Smooth muscle cell (in vitro differentiated cells): Measurements from ENCODE around the gene SLC12A3. TPM values are rescaled to one million over a fixed set of nuclear protein-coding genes. Genes with fewer than 3 reads are reported as not detected.

Source experiments
- DNase-seq: peaks from one replicate; lab custom pipeline; 2025; ENCODE audit not compliant: unreplicated experiment; lab: John Stamatoyannopoulos, UW
- H2AFZ ChIP-seq: fragments of 200-600 bp; sonication (generic); 2 replicates; pipeline ENCODE4 v1.6.0; 2016; ENCODE audit warnings: antibody characterized with exemption, low read depth, mild to moderate bottlenecking
- H3F3A ChIP-seq: fragments of 200-600 bp; sonication (generic); 2 replicates; pipeline ENCODE4 v1.6.0; 2017; ENCODE audit warnings: antibody characterized with exemption, low read depth
- H3K27ac ChIP-seq: fragments of 200-600 bp; sonication (generic); 2 replicates; pipeline ENCODE4 v1.5.1; 2016; ENCODE audit warnings: low read depth, mild to moderate bottlenecking
- H3K27me3 ChIP-seq: fragments of 200-600 bp; sonication (generic); 2 replicates; pipeline ENCODE4 v1.6.1; 2016; ENCODE audit warnings: low read depth, mild to moderate bottlenecking
- H3K36me3 ChIP-seq: fragments of 200-600 bp; sonication (generic); 2 replicates; pipeline ENCODE4 v1.5.1; 2016; ENCODE audit warnings: low read depth
- H3K4me1 ChIP-seq: fragments of 200-600 bp; sonication (generic); 2 replicates; pipeline ENCODE4 v1.5.1; 2016; ENCODE audit warnings: low read depth
- H3K4me2 ChIP-seq: fragments of 200-600 bp; sonication (generic); 2 replicates; pipeline ENCODE4 v1.6.0; 2016; ENCODE audit warnings: mild to moderate bottlenecking
- H3K4me3 ChIP-seq: fragments of 200-600 bp; sonication (generic); 2 replicates; pipeline ENCODE4 v1.5.1; 2016; ENCODE audit warnings: mild to moderate bottlenecking
- H3K79me2 ChIP-seq: fragments of 200-600 bp; sonication (generic); 2 replicates; pipeline ENCODE4 v1.6.0; 2016; ENCODE audit warnings: low read depth, mild to moderate bottlenecking
- H3K9ac ChIP-seq: fragments of 200-600 bp; sonication (generic); 2 replicates; pipeline ENCODE4 v1.6.0; 2016; ENCODE audit warnings: low read depth
- H3K9me3 ChIP-seq: fragments of 200-600 bp; sonication (generic); replicated peaks from 2 replicates; pipeline ENCODE4 v1.5.1; 2016; ENCODE audit warnings: low read depth
- H4K20me1 ChIP-seq: fragments of 200-600 bp; sonication (generic); 2 replicates; pipeline ENCODE4 v1.6.0; 2016; ENCODE audit warnings: low read depth
- CTCF ChIP-seq: fragments of 200-600 bp; sonication (generic); IDR thresholded peaks from 2 replicates; pipeline ENCODE4 v1.5.1; 2017; ENCODE audit warnings: borderline replicate concordance, mild to moderate bottlenecking, antibody characterized with exemption; ENCODE audit not compliant: insufficient read depth, poor library complexity, severe bottlenecking
- WGBS: methylation state at CpG from one replicate; pipeline ENCODE4 v1.1.7; 2016; ENCODE audit warnings: low lambda C conversion rate; 5-methylcytosine and 5-hydroxymethylcytosine counted together
- polyA plus RNA-seq: library from polyadenylated mRNA; unstranded; fragments of >200 nt; fragmentation: Nextera tagmentation; extraction: Ambion mirVana; gene quantifications from 2 replicates; pipeline ENCODE4 v1.2.1, GENCODE V29; 2016
- total RNA-seq: library from RNA; depleted of rRNA; stranded (reverse); fragments of >200 nt; gene quantifications from 2 replicates; pipeline ENCODE4 v1.2.3, GENCODE V29; 2014

The SLC12A3 gene
- total and polyA plus RNA-seq, 2 experiments from 2014 or later: not detected

- Histone ChIP-seq H3K4me1 (no peaks in the 10 kb centered on the region), H3K9ac (no peak overlapping the region), H3F3A (peaks cover 6% of the 10 kb centered on the region), H3K79me2 (no peaks in the 10 kb centered on the region), H3K4me2 (no peak overlapping the region), H3K27me3 (no peaks in the 10 kb centered on the region), H3K36me3 (no peaks in the 10 kb centered on the region), H2AFZ (no peak overlapping the region), H3K4me3 (no peak overlapping the region), H3K27ac (no peak overlapping the region), H4K20me1 (no peaks in the 10 kb centered on the region), H3K9me3 (no peaks in the 10 kb centered on the region)
- DNase-seq: no peak
- WGBS: 94% methylated on average over 13 of the region's 13 CpGs
- TF ChIP-seq CTCF: no peak
Measured at GRCh38 chr16:56915336-56916119, 50.5 kb downstream of the SLC12A3 start.

GRCh38 chr16:56916571-56917403, 51.8 kb downstream of the SLC12A3 start:
- no peaks in the 10 kb centered on the region for H3K36me3 ChIP-seq
- no peaks in the 10 kb centered on the region for H3K4me1 ChIP-seq
- WGBS: 92% methylated on average over 5 of the region's 5 CpGs
- no peak overlapping the region for H3K4me2 ChIP-seq
- DNase-seq: no peak
- no peaks in the 10 kb centered on the region for H3K9me3 ChIP-seq
- no peaks in the 10 kb centered on the region for H3K27me3 ChIP-seq
- no peak overlapping the region for H3K4me3 ChIP-seq
- no peaks in the 10 kb centered on the region for H3K79me2 ChIP-seq
- no peak overlapping the region for H2AFZ ChIP-seq
- no peak overlapping the region for H3K27ac ChIP-seq
- H4K20me1 ChIP-seq: no peaks in the 10 kb centered on the region
- no peak for TF ChIP-seq CTCF
- no peak overlapping the region for H3K9ac ChIP-seq
- no peaks in the 10 kb centered on the region for H3F3A ChIP-seq

- H2AFZ ChIP-seq: no peak overlapping the region
- WGBS: 90% methylated on average over 12 of the region's 12 CpGs
Measured at GRCh38 chr16:56918467-56919012, 53.5 kb downstream of the SLC12A3 start.

More at GRCh38 chr16:56918467-56919012, 53.5 kb downstream of the SLC12A3 start:
- no peak overlapping the region for H3K4me2 ChIP-seq
- no peak for DNase-seq
- no peak for TF ChIP-seq CTCF
- H4K20me1 ChIP-seq: no peaks in the 10 kb centered on the region
- H3K27ac ChIP-seq: no peak overlapping the region
- H3K9ac ChIP-seq: no peak overlapping the region
- no peaks in the 10 kb centered on the region for H3K4me1 ChIP-seq
- no peaks in the 10 kb centered on the region for H3K36me3 ChIP-seq
- no peaks in the 10 kb centered on the region for H3K9me3 ChIP-seq
- H3F3A ChIP-seq: peaks cover under 1% of the 10 kb centered on the region
- no peaks in the 10 kb centered on the region for H3K79me2 ChIP-seq
- no peak overlapping the region for H3K4me3 ChIP-seq
- H3K27me3 ChIP-seq: no peaks in the 10 kb centered on the region
